Thymus (tissue), 11 donors: ENCODE results near the gene ANKRD29. TPM values are rescaled to one million over a fixed set of nuclear protein-coding genes. Genes with fewer than 3 reads are reported as not detected.
A peak's percentile ranks its signal among the peaks of the same experiment; 100 is the strongest.

ENCODE experiments used
- DNase-seq, 9 donors: peaks; one replicate each; pipeline ENCODE4 v3.0.0-alpha.2; 2013; ENCODE audit warnings: low spot score in 9 of 9, low read depth in 6 of 9, missing footprints in 1 of 9
- H3K27ac ChIP-seq, 2 donors: one replicate each; pipeline ENCODE4 v1.5.1; 2013; ENCODE audit warnings: control low read depth in 1 of 2, low read depth in 1 of 2, low read length in 1 of 2, mild to moderate bottlenecking in 1 of 2, moderate library complexity in 1 of 2
- H3K27me3 ChIP-seq, 2 donors: one replicate each; pipeline ENCODE4 v1.5.1; 2013; ENCODE audit warnings: low read length in 1 of 2; ENCODE audit not compliant: control insufficient read depth in 2 of 2, insufficient read depth in 1 of 2
- H3K36me3 ChIP-seq, 2 donors: one replicate each; pipeline ENCODE4 v1.5.1; 2013; ENCODE audit warnings: low read length in 1 of 2, mild to moderate bottlenecking in 1 of 2, moderate library complexity in 1 of 2; ENCODE audit not compliant: control insufficient read depth in 2 of 2, insufficient read depth in 2 of 2
- H3K4me1 ChIP-seq, 2 donors: one replicate each; pipeline ENCODE4 v1.5.1; 2013; ENCODE audit warnings: low read length in 2 of 2; ENCODE audit not compliant: control insufficient read depth in 2 of 2, insufficient read depth in 2 of 2
- H3K4me3 ChIP-seq, 2 donors: one replicate each; pipeline ENCODE4 v1.5.1; 2013; ENCODE audit warnings: low read length in 2 of 2, control low read depth in 1 of 2, mild to moderate bottlenecking in 1 of 2
- H3K9me3 ChIP-seq, 2 donors: one replicate each; pipeline ENCODE4 v1.5.1; 2013; ENCODE audit warnings: low read length in 1 of 2, mild to moderate bottlenecking in 1 of 2; ENCODE audit not compliant: control insufficient read depth in 2 of 2, insufficient read depth in 1 of 2
- WGBS: extraction: QIAGEN DNeasy Blood & Tissue Kit; methylation state at CpG from one replicate; pipeline ENCODE4 v1.1.7; 2013; 5-methylcytosine and 5-hydroxymethylcytosine counted together
- polyA plus RNA-seq: library from polyadenylated mRNA; stranded (reverse); fragments of 200-250 nt; gene quantifications from one replicate; pipeline ENCODE4 v1.2.3, GENCODE V29; 2013
- total RNA-seq: library from RNA; stranded (reverse); fragments of 120-200 nt; gene quantifications from one replicate; pipeline ENCODE4 v1.2.4, GENCODE V29; 2013
- donor health status: healthy.

Gene ANKRD29
- total and polyA plus RNA-seq, 2 donors: 3.4 to 13.0 TPM

DNA sequence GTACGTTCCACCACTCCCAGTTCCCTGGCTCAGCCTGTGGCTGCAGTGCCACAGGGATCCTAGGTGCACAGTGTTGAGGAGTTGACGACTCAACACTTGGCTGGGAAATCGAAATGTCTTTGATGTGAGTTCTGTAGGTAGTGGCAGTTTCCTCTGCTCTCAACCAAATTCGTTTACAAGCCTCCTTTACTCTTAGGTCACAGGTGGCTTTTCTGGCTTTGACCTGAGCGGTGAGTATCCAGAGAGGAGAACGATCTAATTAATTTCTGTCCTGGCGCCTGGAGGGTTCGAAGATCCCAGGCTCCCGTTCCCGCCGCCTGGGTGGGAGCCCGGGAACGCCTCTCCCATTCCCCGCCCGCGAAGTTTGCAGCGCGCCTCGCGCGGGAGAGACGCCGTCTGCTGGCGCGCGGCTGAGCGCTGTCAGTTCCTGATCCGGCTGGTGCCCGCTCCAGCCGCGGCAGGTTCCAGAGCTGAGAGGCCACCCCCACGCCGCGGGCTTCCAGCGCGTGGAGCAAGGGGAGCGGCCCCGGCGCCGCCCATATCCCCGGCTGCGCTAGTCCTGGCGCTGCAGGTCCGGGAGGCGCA is 26.4 kb upstream of the ANKRD29 start, which contains the start of gene LAMA3:
Gene LAMA3, plus strand, starts transcription at position 423 of the 585 bp plus-strand sequence. CDS start 231 bp downstream, outside the sequence.
- DNase-seq: peak in 7 of 9 donors; percentile 18 to 67 (median 26)
- Histone ChIP-seq H3K27me3 (peaks cover 12 to 65% of the 10 kb centered on the region in 2 donors), H3K4me3 (peak within 1 kb of the TSS; percentile 34 to 55), H3K4me1 (peaks cover 8 to 13% of the 10 kb centered on the region in 2 donors), H3K9me3 (no peaks in the 10 kb centered on the region), H3K36me3 (no peaks in the 10 kb centered on the region), H3K27ac (no peak within 1 kb of the TSS)
- under 1% methylated on average over 45 of the region's 45 CpGs for WGBS

DNA sequence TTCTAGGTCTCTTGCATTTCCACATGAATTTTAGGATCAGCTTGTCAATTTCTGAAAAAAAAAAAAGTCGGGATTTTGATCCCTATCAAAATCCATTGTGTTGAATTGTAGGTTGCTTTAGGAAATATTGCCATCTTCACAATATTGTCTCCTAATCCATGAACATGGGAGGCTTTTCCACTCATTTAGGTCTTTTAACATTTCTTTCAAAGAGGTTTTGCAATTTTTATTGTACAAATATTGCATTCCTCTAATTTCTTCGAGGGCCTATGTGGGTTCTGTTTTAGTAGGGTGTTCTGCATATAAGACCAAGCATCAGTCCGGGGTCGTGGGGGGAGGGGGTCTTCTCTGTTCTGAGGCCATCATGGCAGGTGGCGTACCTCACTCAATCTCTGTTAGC is 25.8 kb upstream of the ANKRD29 start:
- H3K9me3 ChIP-seq: no peaks in the 10 kb centered on the region
- H3K36me3 ChIP-seq: no peaks in the 10 kb centered on the region
- DNase-seq: no peak
- no peak overlapping the region for H3K27ac ChIP-seq
- H3K27me3 ChIP-seq: peaks cover 12 to 66% of the 10 kb centered on the region in 2 donors
- WGBS: 68% methylated on average over 5 of the region's 5 CpGs
- peaks cover 8 to 13% of the 10 kb centered on the region in 2 donors for H3K4me1 ChIP-seq
- H3K4me3 ChIP-seq: no peak overlapping the region

DNA sequence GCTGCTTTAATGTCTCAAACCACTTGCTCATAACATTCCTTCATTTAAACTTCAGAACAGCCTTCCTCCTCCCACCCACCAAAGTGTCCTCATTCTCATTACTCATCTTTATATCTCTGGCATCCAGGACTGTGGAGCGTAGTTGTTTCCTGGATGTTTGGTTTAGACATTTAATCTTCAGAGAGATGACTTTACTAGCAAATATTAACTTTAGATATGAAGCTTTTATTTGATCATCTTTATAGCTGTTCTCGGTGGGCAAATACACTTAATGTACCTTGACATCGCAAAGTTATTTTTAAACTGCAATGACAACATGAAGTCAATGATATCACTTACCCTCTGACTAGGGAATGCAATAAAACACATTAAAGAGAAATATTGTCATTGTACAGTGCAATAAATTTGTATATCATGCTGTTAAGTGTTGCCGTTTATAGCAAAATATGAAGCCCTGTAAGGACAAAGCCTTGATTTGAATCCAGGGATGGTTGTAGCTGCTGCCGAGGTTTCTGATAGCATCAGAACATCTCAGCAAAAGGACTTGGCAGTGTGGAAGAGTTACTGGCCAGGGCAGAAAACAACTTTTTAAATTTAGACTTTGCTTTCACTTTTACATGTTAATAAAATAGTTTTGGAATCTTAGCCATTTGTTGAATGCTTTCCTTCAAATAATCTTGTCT is 21.9 kb upstream of the ANKRD29 start:
- Histone ChIP-seq H3K27me3 (peaks cover 4 to 47% of the 10 kb centered on the region in 2 donors), H3K4me3 (no peak overlapping the region), H3K27ac (no peak overlapping the region), H3K4me1 (peaks cover 6 to 7% of the 10 kb centered on the region in 2 donors), H3K36me3 (no peaks in the 10 kb centered on the region), H3K9me3 (no peaks in the 10 kb centered on the region)
- no peak for DNase-seq
- 90% methylated on average over 5 of the region's 5 CpGs for WGBS

DNA sequence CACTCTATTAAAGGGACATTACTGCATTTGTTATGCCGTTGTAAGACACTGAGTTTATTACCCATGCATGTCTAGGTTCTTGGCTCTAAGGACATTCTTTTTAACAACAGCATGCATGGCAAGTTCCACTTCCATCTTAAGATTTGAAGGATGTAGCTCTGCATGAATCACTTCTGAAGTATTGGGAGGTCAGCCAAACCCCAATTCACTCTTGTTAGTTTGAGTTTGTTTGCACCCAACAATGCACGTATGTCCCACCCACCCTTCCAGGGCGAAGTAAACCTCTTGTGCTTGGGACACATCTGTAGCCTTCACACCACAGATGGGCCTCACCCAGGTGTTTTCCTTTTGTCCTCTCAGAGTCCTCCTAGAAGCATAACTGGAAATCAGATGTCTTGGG is 21.0 kb upstream of the ANKRD29 start:
- H3K36me3 ChIP-seq: no peaks in the 10 kb centered on the region
- H3K27ac ChIP-seq: no peak overlapping the region
- H3K4me3 ChIP-seq: no peak overlapping the region
- H3K4me1 ChIP-seq: peaks cover 0 to under 1% of the 10 kb centered on the region in 2 donors
- no peak for DNase-seq
- WGBS: 79% methylated on average over 3 of the region's 3 CpGs
- H3K9me3 ChIP-seq: no peaks in the 10 kb centered on the region
- H3K27me3 ChIP-seq: peaks cover 0 to 40% of the 10 kb centered on the region in 2 donors

DNA sequence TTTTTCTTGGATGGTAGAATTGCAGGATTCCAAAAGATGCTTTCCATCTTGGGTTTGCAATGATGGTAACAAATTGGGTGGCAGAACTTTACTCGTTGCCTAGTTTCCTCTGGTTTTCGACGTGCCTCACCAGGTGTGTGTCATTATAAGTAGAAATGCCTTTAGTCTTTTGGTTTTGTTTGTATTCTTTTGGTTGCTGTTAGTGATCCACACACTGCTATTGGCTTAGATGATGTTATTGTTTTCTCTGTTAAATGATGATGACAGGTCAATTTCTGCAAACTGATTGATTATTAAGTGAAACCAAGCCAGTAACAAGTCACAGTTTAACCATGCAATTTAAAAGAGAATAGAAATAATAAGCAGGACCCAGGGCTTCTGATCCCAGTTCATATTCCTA is 20.4 kb upstream of the ANKRD29 start:
- WGBS: 98% methylated on average over 3 of the region's 3 CpGs
- H3K27ac ChIP-seq: no peak overlapping the region
- peaks cover 0 to 35% of the 10 kb centered on the region in 2 donors for H3K27me3 ChIP-seq
- no peaks in the 10 kb centered on the region for H3K36me3 ChIP-seq
- H3K4me3 ChIP-seq: no peak overlapping the region
- no peak for DNase-seq
- no peaks in the 10 kb centered on the region for H3K4me1 ChIP-seq
- H3K9me3 ChIP-seq: no peaks in the 10 kb centered on the region

DNA sequence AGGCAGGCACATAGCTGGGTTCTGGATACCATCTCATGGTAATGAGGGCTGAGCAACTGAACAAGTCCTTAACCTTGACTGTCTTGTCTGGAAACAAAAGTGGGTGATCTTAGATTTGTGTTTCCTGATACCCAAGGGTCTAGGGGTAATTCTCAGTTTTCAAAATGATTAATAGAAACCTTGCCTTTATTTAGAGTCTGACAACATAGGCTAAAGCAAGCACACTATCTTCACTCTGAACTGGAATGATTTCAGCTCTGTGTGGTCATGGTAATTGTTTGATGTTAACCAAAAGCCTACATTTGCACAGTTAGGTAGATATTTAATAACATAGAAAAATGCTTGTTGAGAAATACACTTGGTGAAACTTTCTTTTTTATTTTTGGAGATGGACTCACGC is 19.8 kb upstream of the ANKRD29 start:
- WGBS: 96% methylated on average over 1 of the region's 1 CpG
- no peak overlapping the region for H3K4me3 ChIP-seq
- H3K4me1 ChIP-seq: no peaks in the 10 kb centered on the region
- DNase-seq: no peak
- no peaks in the 10 kb centered on the region for H3K36me3 ChIP-seq
- H3K9me3 ChIP-seq: no peaks in the 10 kb centered on the region
- H3K27me3 ChIP-seq: peaks cover 0 to 28% of the 10 kb centered on the region in 2 donors
- no peak overlapping the region for H3K27ac ChIP-seq

DNA sequence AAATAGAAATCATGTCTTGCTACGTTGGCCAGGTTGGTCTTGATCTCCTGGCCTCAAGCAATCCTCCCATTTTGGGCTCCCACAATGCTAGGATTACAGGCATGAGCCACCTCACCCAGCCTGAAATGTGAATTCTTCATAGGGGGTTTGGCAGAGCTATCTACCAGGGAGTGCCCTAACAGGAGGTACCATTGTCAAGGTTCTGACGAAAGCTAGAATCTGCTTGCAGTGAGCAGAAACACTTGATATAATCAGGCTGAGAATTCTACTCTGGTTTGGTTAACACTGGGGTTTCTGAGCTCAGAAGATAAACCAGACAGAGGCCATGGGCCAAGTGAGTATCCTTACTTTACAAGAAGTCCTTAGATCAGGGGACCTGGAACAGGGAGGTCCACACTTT is 19.3 kb upstream of the ANKRD29 start:
- Histone ChIP-seq H3K27ac (no peak overlapping the region), H3K27me3 (peaks cover 0 to 24% of the 10 kb centered on the region in 2 donors), H3K36me3 (no peaks in the 10 kb centered on the region), H3K4me3 (no peak overlapping the region), H3K4me1 (no peaks in the 10 kb centered on the region), H3K9me3 (no peaks in the 10 kb centered on the region)
- WGBS: 95% methylated on average over 2 of the region's 2 CpGs
- DNase-seq: no peak

DNA sequence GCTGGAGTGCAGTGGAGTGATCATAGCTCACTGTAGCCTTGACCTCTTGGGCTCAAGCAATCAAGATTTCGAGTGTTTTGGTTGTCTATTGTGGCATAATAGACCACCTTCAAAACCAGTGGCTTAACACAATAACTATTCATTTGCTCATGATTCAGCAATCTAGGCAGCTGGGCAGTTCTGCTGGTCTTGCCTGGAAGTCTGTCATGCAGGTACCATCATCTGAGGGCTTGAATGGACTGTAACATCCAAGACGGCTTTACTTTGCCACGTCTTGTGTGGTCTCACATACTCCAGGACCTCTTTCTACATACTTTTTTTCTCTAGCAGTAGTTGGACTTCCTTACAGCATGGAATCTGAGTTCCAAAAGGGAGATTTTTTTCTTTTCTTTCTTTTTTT is 13.2 kb upstream of the ANKRD29 start:
- Histone ChIP-seq H3K9me3 (no peaks in the 10 kb centered on the region), H3K27me3 (peaks cover 0 to 6% of the 10 kb centered on the region in 2 donors), H3K4me3 (no peak overlapping the region), H3K36me3 (no peaks in the 10 kb centered on the region), H3K4me1 (no peaks in the 10 kb centered on the region), H3K27ac (no peak overlapping the region)
- 97% methylated on average over 3 of the region's 3 CpGs for WGBS
- DNase-seq: no peak

DNA sequence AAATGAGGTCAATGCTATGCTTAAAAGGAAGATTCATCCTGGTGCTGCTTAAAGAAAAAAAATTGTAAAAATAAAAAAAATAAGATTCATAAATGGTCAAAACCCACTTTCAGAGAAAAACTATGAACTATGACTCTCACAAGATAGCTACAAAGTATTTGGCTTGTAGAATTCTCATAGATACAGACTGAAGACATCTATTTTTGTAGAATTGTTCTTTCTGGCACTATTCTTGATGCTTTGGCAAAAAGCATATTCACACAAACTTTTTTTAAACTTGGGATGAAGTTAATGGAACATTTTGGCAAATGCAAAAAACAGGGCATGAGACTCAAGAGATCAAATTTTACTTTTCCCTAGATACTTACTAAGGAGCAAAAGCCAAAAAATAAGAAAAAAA is 12.5 kb upstream of the ANKRD29 start:
- no peak overlapping the region for H3K27ac ChIP-seq
- H3K4me3 ChIP-seq: no peak overlapping the region
- no peaks in the 10 kb centered on the region for H3K4me1 ChIP-seq
- H3K36me3 ChIP-seq: no peaks in the 10 kb centered on the region
- peaks cover 0 to 11% of the 10 kb centered on the region in 2 donors for H3K27me3 ChIP-seq
- no peaks in the 10 kb centered on the region for H3K9me3 ChIP-seq
- DNase-seq: no peak
